Measurements from ENCODE around the gene PLPP4. TPM values are rescaled to one million over a fixed set of nuclear protein-coding genes. Genes with fewer than 3 reads are reported as not detected.

Gene PLPP4
- total RNA-seq, 1 experiment from 2014 or later: not detected

GRCh38 chr10:120475844-120476791 lies 19.1 kb downstream of the PLPP4 start:
- Histone ChIP-seq H2BK12ac (ENCODE audit: insufficient read length, low read depth, low read length) (no peak overlapping the region), H3K56ac (ENCODE audit: insufficient read length, low read depth, low read length) (no peak overlapping the region), H4K5ac (ENCODE audit: insufficient read length, low read depth, low read length) (no peak overlapping the region), H3K79me1 (ENCODE audit: insufficient read depth, low read depth, low read length, poor library complexity, severe bottlenecking) (no peaks in the 10 kb centered on the region), H3K9me3 (ENCODE audit: control insufficient read depth, low read depth, low read length) (no peaks in the 10 kb centered on the region), H3K14ac (ENCODE audit: insufficient read depth, low read length) (no peak overlapping the region), H2BK5ac (ENCODE audit: insufficient read length, low read length) (no peak overlapping the region), H2BK15ac (ENCODE audit: low read depth, low read length) (no peak overlapping the region), H3K9ac (ENCODE audit: extremely low read depth, insufficient read length, low read length) (no peak overlapping the region), H3K4me2 (ENCODE audit: insufficient read depth, insufficient read length, low read length) (no peak overlapping the region), H2AK5ac (ENCODE audit: insufficient read length, low read length) (no peak overlapping the region), H3K23ac (ENCODE audit: insufficient read length, low read depth, low read length) (no peak overlapping the region), H3K4ac (ENCODE audit: low read depth, low read length) (no peak overlapping the region), H3K79me2 (ENCODE audit: insufficient read depth, low read length) (no peaks in the 10 kb centered on the region), H3K18ac (ENCODE audit: insufficient read length, low read depth, low read length) (no peak overlapping the region), H4K91ac (ENCODE audit: insufficient read length, low read depth, low read length) (no peak overlapping the region), H2AFZ (ENCODE audit: low read length) (no peak overlapping the region), H4K8ac (replicated peaks; ENCODE audit: insufficient read length, low read depth, low read length) (no peak overlapping the region), H3K4me1 (ENCODE audit: insufficient read depth, low read length) (no peaks in the 10 kb centered on the region), H3K27ac (ENCODE audit: insufficient read length, low read depth, low read length) (no peak overlapping the region), H3K27me3 (ENCODE audit: insufficient read depth, low read length) (no peaks in the 10 kb centered on the region), H3K23me2 (ENCODE audit: insufficient read length, low read depth, low read length, poor library complexity, severe bottlenecking) (no peaks in the 10 kb centered on the region), H4K20me1 (ENCODE audit: control insufficient read depth, insufficient read depth, insufficient read length) (no peaks in the 10 kb centered on the region), H2BK120ac (ENCODE audit: low read depth, low read length, poor library complexity, severe bottlenecking) (no peak overlapping the region), H2BK20ac (ENCODE audit: low read depth, low read length, poor library complexity, severe bottlenecking) (no peak overlapping the region), H3T11ph (ENCODE audit: low read length) (no peak overlapping the region)
- TF ChIP-seq CTCF (conservative IDR thresholded peaks at IDR 0.05): no peak
- H3K9me3 Mint-ChIP-seq: peaks cover 6 to 9% of the 10 kb centered on the region in 2 experiments; a peak in 4 of 5 replicates
- H3K4me1 Mint-ChIP-seq: no peaks in the 10 kb centered on the region
- WGBS (ENCODE audit: extremely low coverage, insufficient read length, low lambda C conversion rate): no CpG with 5 or more reads among the region's 10 CpGs
- H3K36me3 Mint-ChIP-seq (ENCODE audit: insufficient read depth in 1 of 3, low read depth in 3 of 3): no peaks in the 10 kb centered on the region
- H3K27me3 Mint-ChIP-seq (ENCODE audit: low read depth): peaks cover 5% of the 10 kb centered on the region
- no peak overlapping the region for H3K27ac Mint-ChIP-seq
- DNase-seq: no peak
- no peak overlapping the region for H3K4me3 Mint-ChIP-seq

Data from H9 (cell line).